Ovary (tissue), 9 donors: Measurements from ENCODE around the gene XCL2. TPM values are rescaled to one million over a fixed set of nuclear protein-coding genes. Genes with fewer than 3 reads are reported as not detected.
A peak's percentile ranks its signal among the peaks of the same experiment; 100 is the strongest.
"Not testable (repeated sequence)": the region's sequence is repeated elsewhere in the genome, so short reads cannot be mapped to it uniquely, and the experiment has no call there.

Source experiments
- DNase-seq, 5 donors: peaks; one replicate each; pipeline ENCODE4 v3.0.0-alpha.2; 2019 to 2020
- H3K27ac ChIP-seq, 2 donors: fragments of 200-600 bp; one replicate each; pipeline versions ENCODE4 v1.5.1 to v1.8.0; 2019 to 2022
- H3K27me3 ChIP-seq: fragments of 200-600 bp; one replicate; pipeline ENCODE4 v1.8.0; 2022
- H3K36me3 ChIP-seq: fragments of 200-600 bp; sonication (generic); one replicate; pipeline ENCODE4 v1.5.1; 2019
- H3K4me1 ChIP-seq: one replicate; pipeline ENCODE4 v1.8.1; 2013; ENCODE audit warnings: mild to moderate bottlenecking, moderate library complexity; ENCODE audit not compliant: insufficient read depth
- H3K4me3 ChIP-seq: fragments of 200-600 bp; sonication (generic); one replicate; pipeline ENCODE4 v1.5.1; 2017
- H3K9me3 ChIP-seq, 2 donors: fragments of 200-600 bp in 1 of 2; sonication (generic) in 1 of 2; one replicate each; pipeline versions ENCODE4 v1.5.1 to v1.8.1; 2013 to 2019; ENCODE audit warnings: mild to moderate bottlenecking in 1 of 2, moderate library complexity in 1 of 2
- EP300 ChIP-seq: sonication (generic); formaldehyde crosslinking; IDR thresholded peaks from one replicate; pipeline ENCODE4 v1.6.1; 2017; ENCODE audit warnings: antibody characterized with exemption
- POLR2A ChIP-seq: fragments of 450-650 bp; IDR thresholded peaks from one replicate; pipeline ENCODE4 v1.6.1; 2017; ENCODE audit warnings: antibody characterized with exemption, mild to moderate bottlenecking, moderate library complexity
- WGBS, 3 donors: extraction: QIAGEN DNeasy Blood & Tissue Kit in 1 of 3; methylation state at CpG; one replicate each; pipeline versions ENCODE4 v1.1.5 to v1.1.7; 2013 to 2017; 5-methylcytosine and 5-hydroxymethylcytosine counted together
- intact Hi-C, 4 donors: fragments of 100-400 bp; cut with DNase I; formaldehyde crosslinking; loops; one replicate each; pipeline versions ENCODE4 v1.11.0 to v1.15.1; 2022 to 2023
- polyA plus RNA-seq, 2 donors: library from polyadenylated mRNA; stranded (reverse); fragments of 200-250 nt in 1 of 2; fragments of 350-450 nt in 1 of 2; fragmentation: Illumina TruSeq in 1 of 2; extraction: RNeasy Lipid Tissue Mini Kit (QIAGEN cat#74804) in 1 of 2; gene quantifications; one replicate each; pipeline ENCODE4 v1.2.3, GENCODE V29; 2013 to 2014
- total RNA-seq, 7 donors: library from RNA; depleted of rRNA in 2 of 7; stranded (reverse); fragments of >200 nt in 2 of 7; fragmentation: NEBNext Ultra II Directional in 3 of 7; extraction: Animal tissue kit (Norgen Biotek cat#: 25700) in 3 of 7; gene quantifications; one replicate each; pipeline versions ENCODE4 v1.1.0 to v1.2.4, GENCODE V29; 2016 to 2023
- TF ChIP-seq, protein P1 (sequence below), 3 donors: fragments of 450-650 bp in 2 of 3; fragments of 200-600 bp in 1 of 3; IDR thresholded peaks; one replicate each; pipeline versions ENCODE4 v1.5.1 to v1.8.0; 2016 to 2022; ENCODE audit warnings: antibody characterized with exemption in 3 of 3, mild to moderate bottlenecking in 1 of 3
- donor health status: DM: no; HTN: no; CAD: no; lungs with moderate emphysema.
- donor health status: DM: no; HTN: no; CAD: no.
- donor health status: Bipolar disorder and iron deficiency.
- donor health status: DM: yes; HTN: yes; CAD: no.
- donor health status: DM: no; HTN: no; CAD: no.
- donor health status: DM: yes; HTN: yes; CAD: no.

Gene XCL2
- total and polyA plus RNA-seq, 9 donors = 0.48 to 3.9 (median 0.70) TPM; not detected in 3

DNA sequence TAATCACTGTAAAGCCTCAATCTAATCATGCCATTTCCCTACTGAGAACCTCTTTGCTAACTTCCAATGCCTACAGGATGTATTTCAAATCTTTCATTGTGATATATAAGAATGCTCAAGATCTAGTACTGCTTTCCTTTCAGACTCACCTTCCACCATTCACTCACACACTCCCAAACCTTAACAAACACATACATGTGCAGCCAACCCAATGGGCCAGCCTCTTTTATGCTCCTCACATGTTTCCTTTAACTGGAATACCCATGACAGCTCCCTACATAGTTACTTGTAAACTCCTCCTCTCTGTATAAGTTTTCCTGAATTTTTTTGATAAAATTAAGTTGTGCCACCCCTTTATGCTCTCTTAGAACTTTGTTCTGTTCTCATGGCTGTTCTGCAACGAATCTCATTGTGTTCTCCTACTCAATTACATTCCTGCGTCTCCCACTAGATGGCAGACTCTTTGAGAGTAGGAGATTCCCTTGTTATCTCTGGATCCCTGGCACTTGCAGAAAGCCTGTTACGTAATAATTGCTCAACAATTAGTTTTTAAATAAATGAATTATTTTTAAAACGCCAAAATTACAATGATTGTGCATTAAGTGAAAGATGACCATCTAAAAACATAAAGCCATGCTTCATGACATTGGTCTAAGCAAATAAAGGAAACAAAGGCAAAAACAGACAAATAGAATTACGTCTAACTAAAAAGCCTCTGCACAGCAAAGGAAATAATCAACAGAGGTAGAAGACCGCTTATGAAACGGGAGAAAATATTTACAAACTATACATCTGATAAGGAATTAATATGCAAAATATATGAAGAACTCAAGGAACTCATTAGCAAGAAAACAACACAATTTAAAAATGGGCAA is 2.1 kb upstream of the XCL2 start:
- H3K9me3 ChIP-seq, H3K27ac ChIP-seq, H3K4me3 ChIP-seq, H3K4me1 ChIP-seq, intact Hi-C loops, H3K27me3 ChIP-seq, H3K36me3 ChIP-seq: not testable (repeated sequence)
- peak in 1 of 5 donors; percentile 18 for DNase-seq
- TF ChIP-seq, protein P1, sequence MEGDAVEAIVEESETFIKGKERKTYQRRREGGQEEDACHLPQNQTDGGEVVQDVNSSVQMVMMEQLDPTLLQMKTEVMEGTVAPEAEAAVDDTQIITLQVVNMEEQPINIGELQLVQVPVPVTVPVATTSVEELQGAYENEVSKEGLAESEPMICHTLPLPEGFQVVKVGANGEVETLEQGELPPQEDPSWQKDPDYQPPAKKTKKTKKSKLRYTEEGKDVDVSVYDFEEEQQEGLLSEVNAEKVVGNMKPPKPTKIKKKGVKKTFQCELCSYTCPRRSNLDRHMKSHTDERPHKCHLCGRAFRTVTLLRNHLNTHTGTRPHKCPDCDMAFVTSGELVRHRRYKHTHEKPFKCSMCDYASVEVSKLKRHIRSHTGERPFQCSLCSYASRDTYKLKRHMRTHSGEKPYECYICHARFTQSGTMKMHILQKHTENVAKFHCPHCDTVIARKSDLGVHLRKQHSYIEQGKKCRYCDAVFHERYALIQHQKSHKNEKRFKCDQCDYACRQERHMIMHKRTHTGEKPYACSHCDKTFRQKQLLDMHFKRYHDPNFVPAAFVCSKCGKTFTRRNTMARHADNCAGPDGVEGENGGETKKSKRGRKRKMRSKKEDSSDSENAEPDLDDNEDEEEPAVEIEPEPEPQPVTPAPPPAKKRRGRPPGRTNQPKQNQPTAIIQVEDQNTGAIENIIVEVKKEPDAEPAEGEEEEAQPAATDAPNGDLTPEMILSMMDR (IDR thresholded peaks at IDR 0.05) = peak in 1 of 3 donors; percentile 39
- WGBS, 3 donors = 39 to 50% (median 47%) methylated on average over 7 of the region's 7 CpGs

DNA sequence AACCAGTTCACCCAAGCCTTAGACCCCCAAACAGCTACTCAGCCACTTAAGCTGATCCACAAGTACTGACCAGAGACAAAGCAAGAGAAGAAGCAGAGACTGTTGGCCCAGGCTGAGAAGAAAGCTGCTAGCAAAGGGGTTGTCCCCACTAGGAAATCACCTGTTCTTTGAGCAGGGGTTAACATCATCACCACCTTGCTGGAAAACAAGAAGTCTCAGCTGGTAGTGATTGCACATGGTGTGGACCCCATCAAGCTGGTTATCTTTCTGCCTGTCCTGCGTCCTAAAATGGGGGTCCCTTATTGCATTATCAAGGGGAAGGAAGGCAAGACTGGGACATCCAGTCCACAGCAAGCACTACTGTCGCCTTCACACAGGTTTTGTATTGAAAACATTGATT is 819 bp downstream of the XCL2 start:
- H3K9me3 ChIP-seq, H3K4me3 ChIP-seq, H3K36me3 ChIP-seq, intact Hi-C loops, H3K27ac ChIP-seq, H3K27me3 ChIP-seq, H3K4me1 ChIP-seq, DNase-seq: not testable (repeated sequence)
- 88 to 90% (median 90%) methylated on average over 2 of the region's 2 CpGs for WGBS, 3 donors

DNA sequence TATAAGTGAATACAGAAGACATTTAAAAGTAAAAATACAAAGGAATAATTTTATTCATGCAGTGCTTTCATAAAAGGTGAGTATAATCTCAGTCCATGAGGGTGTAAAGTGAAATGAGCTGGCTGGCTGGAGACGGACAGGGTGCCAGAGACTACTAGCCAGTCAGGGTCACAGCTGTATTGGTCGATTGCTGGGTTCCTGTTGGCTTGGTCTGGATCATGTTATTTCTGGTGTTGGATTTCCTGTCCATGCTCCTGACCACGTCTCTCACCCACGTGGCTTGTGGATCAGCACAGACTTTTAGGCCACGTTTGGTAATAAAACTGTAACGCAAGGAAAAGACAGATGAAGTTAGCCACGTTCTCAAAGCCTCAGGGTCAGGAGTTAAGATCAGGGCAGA is 3.0 kb downstream of the XCL2 start:
- WGBS, 3 donors = 77 to 82% (median 77%) methylated on average over 7 of the region's 7 CpGs
- H3K4me3 ChIP-seq, H3K9me3 ChIP-seq, H3K4me1 ChIP-seq, H3K27ac ChIP-seq, DNase-seq, intact Hi-C loops, H3K27me3 ChIP-seq, H3K36me3 ChIP-seq: not testable (repeated sequence)

DNA sequence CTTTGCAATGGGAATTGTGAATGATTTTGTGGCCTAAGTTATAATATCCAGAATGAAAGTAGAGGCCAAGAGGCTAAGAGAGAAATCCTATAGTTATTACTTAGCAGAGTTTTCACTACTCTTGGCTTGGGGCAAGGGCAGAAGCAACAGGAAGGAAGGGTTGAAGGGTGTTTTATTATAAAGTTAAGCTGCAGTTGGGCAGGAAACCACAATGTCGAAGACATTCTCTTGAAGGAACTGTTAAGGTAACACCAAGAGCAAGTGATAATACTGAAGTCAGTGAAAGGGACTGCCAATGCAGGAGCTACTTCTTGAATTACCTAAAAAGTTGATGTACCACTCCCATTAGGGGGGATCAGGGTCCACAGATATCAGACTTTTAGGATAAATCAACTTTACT is 8.3 kb downstream of the XCL2 start:
- H3K27ac ChIP-seq = no peak overlapping the region
- H3K36me3 ChIP-seq = no peaks in the 10 kb centered on the region
- H3K4me3 ChIP-seq = no peak overlapping the region
- intact Hi-C loops = no loop called here
- no peaks in the 10 kb centered on the region for H3K27me3 ChIP-seq
- no peak for DNase-seq
- TF ChIP-seq EP300 (no peak), POLR2A (no peak)
- TF ChIP-seq, protein P1 (IDR thresholded peaks at IDR 0.05) = no peak
- WGBS, 3 donors = 67 to 72% (median 72%) methylated on average over 1 of the region's 1 CpG
- H3K9me3 ChIP-seq = no peaks in the 10 kb centered on the region
- H3K4me1 ChIP-seq = no peaks in the 10 kb centered on the region

DNA sequence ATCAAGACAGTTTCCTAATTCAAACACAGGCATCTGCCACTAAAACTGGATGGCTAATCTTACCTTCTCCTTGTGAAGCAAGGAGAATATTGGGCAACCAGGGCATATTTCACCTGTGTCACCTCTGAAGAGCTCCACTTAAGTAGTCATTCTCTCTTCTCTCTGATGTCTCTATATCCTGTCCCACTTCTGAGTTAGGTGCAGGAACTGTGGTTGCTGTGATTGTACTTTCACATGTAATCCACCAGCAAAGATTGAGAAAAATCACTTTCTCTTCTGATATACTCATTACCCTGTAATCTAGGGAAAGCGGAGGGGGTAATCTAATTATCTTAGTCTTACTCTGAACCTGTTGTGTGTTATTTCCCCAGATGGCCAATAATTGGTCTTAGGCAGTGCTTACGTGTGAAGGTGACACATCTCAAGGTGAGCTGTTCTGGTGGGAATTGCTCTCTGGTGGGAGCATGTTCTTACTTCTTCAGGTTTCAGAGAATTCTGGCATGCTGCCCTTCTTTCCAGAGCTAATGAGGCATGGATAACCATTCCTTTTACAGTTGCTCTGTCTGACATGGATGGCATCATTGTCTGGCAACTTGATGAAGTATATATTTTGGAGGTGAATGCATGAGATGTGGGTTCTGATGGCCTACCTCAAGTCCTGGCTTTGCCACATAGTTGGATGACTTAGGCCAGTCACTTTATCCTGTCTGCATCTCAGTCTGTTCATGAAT is 12.0 kb downstream of the XCL2 start:
- H3K4me1 ChIP-seq = no peaks in the 10 kb centered on the region
- no peak for DNase-seq
- TF ChIP-seq POLR2A (no peak), EP300 (no peak)
- TF ChIP-seq, protein P1 (IDR thresholded peaks at IDR 0.05) = no peak
- no peak overlapping the region for H3K27ac ChIP-seq
- no peak overlapping the region for H3K4me3 ChIP-seq
- intact Hi-C loops = no loop called here
- H3K9me3 ChIP-seq = no peaks in the 10 kb centered on the region
- H3K27me3 ChIP-seq = no peaks in the 10 kb centered on the region
- no peaks in the 10 kb centered on the region for H3K36me3 ChIP-seq
- 95 to 98% (median 96%) methylated on average over 2 of the region's 2 CpGs for WGBS, 3 donors
